NCI-H748 (cell line): ENCODE data around the gene COL5A1.

Experiments
- DNase-seq: peaks from one replicate; lab custom pipeline; 2025; ENCODE audit not compliant: unreplicated experiment; lab: John Stamatoyannopoulos, UW

COL5A1 gene

DNA sequence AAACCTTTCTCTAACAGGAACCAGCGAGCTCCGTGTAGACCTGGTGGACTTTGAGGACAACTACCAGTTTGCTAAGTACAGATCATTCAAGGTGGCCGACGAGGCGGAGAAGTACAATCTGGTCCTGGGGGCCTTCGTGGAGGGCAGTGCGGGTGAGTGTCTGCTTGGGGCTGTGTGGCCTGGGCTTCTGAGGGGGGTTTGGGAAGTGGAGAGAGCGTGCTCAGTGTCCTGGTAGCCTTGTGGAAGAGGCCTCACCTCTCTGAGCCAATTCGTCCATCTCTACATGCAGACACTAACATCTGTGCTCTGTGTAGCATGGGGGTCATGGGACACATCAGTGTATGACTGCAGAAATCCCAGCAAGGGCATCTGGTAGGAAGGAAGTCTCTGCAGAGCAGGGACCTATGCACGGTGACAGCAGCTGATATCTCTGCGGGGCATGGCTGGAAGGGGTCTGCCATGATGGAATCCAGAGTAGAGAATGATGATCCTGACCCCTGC, 244.9 kb downstream of the COL5A1 start:
- DNase-seq, result no peak

GRCh38 chr9:134887219-134887618, 245.6 kb downstream of the COL5A1 start:
- no peak for DNase-seq

- no peak for DNase-seq
Measured at GRCh38 chr9:134887686-134888602, 246.3 kb downstream of the COL5A1 start.

DNA sequence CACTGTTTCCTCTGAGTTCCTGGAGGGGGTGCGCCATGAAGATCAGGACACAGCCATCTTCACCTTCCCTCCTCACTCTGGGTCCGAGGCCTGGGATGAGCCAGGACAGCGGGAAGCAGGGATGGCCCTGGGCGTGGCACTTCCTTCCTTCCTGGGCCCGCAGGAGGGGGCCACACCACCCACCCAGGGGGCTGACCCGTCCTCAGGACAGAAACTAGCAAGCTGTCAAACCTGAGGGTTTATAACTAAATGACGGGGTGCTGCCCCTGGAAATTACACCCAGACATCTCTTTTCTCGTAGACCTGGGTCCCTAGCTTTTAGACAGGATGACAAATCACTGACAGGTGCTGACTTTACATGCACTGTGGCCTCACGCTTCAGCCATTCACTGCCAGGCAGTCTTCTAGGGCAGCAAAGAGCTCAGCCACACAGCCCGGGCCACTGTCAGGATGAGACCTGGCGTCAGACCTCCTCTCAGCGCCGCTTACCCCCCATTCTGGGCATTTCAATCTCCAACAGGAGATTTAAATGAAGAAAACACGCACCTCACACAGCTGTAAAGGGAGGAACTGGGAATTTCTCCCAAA, 247.1 kb downstream of the COL5A1 start:
- DNase-seq, result no peak

- no peak for DNase-seq
Measured at GRCh38 chr9:134889386-134890154, 248.0 kb downstream of the COL5A1 start.

GRCh38 chr9:134890155-134890495, 248.5 kb downstream of the COL5A1 start:
- DNase-seq, result no peak

DNA sequence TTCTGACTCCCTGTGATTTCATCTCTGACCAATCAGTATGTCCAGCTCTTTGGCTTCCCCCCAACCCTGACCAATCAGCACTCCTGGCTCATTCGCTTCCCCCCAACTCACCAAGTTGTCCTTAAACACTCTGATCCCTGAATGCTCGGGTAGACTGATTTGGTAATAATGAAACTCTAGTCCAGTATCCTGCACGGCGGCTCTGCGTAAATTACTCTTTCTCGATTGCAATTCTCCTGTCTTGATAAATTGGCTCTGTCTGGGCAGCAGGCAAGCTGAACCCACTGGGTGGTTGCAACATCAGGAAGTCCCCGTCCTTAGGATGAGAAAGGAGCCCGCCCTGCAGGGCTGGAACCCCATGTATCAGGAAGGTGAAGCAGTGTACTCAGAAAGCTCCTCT, 249.4 kb downstream of the COL5A1 start:
- no peak for DNase-seq

DNA sequence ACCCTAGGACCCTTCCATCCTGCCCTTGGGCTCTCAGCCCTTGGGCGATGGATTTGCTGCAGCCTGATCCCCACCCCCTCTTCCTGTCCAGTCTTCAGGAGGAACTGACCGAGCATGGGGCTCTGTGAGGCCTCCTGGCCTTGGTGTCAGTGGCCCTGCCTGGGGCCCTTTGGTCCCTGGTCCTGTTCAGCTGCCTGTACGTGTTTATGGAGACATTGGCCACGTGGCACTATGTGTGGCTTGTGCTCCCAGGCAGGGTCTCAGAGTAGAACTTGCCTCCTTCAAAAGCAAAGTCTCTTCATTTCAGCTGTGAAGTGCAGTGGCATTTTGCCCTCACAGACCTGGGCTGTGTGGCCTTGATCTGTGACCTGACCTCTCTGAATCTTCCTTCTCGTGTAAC, 250.1 kb downstream of the COL5A1 start:
- no peak for DNase-seq

- DNase-seq, result no peak
Measured at GRCh38 chr9:134892221-134892620, 250.6 kb downstream of the COL5A1 start.

DNA sequence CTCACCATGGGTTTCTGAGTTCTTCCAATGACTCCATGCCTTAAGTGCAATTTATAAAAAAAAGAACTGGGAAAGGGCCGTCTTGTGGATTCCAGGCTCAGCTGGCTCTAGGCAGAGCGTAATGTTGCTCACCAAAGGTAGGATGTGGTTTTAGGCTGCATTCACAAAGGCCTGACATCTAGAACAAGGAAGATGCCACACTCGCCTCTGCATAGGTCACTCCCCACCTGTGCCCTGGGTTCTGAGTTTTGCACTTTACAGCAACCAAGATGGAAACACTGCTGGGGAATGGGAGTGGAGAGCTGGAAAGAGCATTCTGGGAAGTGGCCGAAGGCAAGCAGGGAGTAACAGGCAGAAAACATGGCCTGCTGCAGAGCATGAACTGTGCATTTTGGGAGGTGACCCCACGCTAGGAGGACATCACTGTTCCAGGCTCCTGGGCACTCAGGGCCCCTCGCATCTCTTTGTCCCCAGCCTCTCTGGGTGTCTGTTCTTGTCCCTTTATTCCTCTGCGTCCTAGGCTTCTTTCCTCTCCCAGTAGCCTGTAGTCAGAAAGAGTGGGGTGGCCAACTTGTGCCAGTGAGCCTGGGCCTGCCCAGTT, 251.3 kb downstream of the COL5A1 start:
- no peak for DNase-seq
